GM19099 (cell line): ENCODE measurements around the gene ACKR2.

Experiments used
- POLR2A ChIP-seq: IDR thresholded peaks from 3 replicates; pipeline ENCODE4 v1.6.1; 2011; ENCODE audit warnings: low read depth; ENCODE audit not compliant: insufficient read length; ENCODE audit errors: extremely low read depth

The ACKR2 gene

DNA sequence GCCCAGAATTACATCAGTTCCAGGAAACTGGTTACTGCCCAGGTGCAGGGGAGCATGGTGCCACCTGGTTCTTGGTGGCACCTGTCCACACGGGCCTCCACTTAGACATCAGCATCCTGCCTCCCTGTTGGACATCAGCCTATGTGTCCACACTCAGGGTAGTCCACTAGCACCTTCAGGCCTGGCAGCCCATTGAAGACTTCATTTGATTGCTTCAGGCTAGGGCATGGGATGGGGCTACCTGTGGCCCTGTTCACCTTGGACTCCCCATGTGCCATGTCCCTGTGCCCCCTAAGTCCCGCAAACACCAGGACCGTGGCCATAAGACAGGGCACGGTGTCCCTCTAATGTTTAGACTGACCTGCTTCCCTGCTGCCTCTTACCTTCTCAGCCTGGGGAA, 35.6 kb downstream of the ACKR2 start:
- no peak for TF ChIP-seq POLR2A

DNA sequence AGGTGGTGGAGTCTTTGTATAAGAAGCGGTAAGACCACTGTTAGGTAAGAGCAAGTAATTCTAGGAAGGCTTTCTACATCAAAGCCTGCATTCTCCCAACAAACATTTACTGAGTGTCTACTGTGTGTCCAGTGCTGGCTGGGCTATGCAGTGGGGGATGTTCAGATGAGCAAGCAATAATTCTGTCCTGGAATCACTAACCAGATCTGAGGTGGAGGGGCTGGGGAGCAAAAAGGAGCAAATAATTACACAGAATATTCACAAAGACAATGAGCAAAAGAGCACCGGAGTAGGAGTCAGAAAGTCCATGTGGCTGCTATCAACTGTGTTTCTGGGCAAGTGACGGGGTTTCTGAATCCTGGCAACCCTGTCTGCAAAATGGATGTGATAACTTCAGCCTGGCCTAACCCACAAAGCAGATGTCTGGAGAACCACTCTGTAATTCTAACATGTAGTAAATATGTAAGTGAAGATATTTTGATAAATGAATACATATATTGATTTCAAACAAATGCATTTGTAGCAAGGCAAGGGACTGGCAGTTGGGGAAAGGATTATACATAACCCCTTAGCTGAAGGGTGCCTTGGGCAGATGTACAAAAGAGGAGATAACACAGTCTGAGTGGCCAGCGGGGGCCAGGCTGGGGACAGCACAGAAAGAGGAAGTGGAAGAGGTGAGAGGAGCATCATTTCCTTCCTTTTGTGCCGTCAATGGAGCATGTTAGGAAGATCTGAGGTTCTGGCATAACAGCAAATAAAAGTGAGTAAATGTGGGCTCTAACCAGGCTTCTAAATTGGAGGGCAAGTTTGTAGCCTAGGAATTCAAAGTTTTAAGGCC, 37.7 kb downstream of the ACKR2 start:
- TF ChIP-seq POLR2A, result no peak

DNA sequence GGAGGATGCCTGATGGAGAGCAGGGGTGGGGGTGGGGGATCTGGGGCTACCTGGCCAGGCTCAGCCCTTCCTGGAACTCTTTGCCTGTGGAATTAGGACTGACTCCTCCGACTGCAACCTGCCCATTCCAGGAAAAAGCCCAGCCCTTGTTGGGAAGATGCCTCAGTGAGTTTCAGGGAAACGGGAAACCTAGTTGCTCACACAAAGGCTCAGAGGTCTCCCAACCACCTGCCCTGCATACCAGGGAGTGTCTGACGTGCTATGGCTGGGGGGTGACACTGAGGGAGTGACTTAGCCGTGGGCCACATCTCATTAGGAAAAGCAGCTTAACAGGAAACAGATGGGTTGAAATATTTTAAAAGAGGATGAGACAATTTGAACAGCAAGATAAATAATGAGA, 38.5 kb downstream of the ACKR2 start:
- TF ChIP-seq POLR2A, result no peak

DNA sequence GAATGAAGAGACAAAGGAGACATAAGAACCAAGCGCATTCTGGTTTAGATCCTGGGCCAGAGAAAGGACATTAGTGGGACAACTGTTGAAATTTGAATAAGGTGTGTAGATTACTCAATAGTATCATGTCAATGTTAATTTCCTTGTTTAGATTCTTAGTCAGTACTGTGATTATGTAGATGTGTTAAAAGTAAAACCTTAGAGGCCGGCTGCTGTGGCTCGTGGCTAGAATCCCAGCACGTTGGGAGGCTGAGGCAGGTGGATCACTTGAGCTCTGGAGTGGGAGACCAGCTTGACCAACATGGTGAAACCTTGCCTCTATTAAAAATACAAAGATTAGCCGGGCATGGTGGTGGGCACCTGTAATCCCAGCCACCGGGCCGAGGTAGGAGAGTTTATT, 39.8 kb downstream of the ACKR2 start:
- no peak for TF ChIP-seq POLR2A

DNA sequence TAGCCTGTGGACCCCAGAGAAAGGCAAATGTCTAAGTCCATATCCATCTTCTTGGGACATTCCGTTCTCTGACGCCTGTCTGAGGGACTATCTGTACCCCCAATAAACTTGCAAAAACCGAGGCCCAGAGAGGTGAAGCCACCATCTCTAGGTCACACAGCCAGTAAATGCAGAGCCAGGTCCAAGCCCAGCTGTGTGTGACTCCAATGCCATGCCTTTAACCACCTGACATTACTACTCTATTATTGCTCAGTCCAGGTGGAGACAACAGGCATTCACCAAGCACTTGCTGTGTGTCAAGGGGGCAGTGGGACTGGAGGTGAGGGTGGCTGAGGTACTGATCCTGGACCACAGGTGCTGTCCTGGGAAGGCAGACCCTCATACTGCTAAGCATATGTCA, 41.0 kb downstream of the ACKR2 start:
- TF ChIP-seq POLR2A, result no peak

DNA sequence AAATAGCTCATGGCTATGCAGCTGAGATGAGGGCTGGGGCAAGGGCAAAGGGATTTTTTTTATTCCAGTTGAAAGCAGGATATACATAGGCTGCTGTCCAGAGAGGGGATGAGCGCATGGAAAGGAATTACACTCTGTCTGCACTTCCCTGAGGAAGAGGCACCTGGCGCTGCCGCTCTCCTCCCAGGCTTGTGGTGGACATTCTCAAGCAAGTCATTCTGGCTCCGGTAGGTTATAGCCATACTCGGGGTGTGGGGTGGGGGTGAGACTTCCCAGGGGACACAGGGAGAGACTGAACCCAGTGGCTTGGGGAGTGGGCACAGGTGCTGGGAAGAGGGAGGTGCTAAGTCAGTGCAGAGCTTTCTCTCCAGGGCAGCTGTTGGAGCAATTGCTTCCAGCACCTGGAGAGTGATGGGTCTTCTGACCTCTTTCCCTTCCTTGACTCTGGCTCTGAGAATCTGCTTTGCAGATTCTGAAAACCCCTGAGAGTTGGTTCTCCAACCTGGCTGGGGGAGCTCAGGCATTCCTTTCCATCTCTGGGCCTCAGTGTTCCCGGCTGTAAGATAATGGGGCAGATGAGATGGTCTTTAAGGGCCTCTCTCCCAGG, 42.1 kb downstream of the ACKR2 start:
- no peak for TF ChIP-seq POLR2A

DNA sequence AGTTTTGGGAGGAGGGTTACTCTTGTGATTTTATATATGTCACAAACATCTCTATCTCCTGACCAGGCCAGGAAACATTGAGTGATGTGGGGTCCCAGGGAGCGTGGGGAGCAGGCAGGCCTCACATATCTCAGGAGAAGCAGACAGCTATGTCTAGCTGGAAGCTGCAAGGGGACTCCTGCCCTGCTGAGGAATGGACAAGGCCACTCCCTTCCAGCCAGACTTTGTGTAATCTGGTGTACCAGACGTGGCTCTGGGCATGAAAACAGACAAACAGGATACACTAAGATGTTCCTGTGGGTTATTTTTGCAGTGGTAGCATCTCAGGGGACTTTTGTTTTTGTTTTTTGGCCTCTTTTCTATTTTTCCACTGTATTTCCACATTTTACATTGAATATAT, 43.2 kb downstream of the ACKR2 start:
- no peak for TF ChIP-seq POLR2A

DNA sequence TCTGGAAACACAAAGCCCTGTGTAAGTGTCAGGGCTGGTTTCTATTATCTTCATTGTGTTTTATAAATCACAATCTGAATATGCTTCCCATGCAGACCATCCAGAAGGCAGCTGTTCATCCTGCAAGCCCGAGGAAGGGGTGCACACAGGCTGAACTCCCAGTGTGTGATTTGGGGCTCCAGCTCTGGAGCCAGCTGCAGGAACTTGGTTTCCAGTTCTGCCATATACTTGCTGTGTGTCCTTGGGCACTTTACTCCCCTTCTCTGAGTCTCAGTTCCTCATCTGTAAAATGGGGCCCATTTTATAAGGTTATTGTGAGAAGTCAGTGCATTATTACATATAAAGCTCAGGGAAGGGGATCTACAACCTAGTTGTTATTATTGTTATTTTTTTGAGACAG, 43.8 kb downstream of the ACKR2 start:
- no peak for TF ChIP-seq POLR2A

DNA sequence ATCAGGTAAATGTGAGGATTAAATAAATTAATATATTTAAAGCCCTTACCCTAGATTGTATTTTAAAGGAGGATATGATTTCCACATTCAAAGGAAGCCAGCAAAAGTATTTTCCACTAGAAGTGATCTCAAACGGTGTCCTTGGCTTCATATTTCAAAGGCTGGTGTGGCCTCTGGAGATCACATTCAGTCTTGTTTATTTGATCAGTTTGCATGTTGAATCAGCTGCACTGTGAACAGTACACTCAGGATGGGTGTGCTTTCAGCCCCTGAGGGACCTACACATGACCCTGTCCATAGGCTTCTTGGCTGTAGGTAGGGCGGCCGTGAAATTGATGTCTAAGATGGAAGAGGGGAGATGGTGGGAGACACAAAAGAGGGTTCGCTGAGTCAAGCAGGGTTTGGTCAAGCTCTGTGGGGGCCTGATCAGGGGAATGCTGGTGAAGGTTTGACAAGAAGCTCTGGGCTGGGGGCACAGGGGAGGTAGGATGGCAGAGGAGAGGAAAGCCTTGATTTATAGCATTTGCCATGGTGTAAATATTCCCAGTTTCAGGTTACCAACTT, 44.6 kb downstream of the ACKR2 start:
- TF ChIP-seq POLR2A, result no peak

DNA sequence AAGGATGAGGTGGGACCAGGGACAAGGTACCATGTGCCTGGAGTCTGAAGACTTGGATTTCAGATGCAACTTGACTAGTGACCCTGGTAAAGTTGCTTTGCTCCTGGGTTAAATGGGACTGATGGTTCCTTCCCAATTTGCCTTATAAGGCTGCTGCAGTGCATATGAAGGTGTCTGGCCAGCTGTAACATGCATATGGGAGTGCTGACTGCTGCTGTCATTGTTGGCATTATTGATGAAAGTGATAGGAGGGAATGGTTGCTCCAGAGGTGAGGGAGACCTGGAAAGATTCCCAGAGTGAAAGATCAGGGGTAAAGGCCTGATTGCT, 45.9 kb downstream of the ACKR2 start:
- no peak for TF ChIP-seq POLR2A

DNA sequence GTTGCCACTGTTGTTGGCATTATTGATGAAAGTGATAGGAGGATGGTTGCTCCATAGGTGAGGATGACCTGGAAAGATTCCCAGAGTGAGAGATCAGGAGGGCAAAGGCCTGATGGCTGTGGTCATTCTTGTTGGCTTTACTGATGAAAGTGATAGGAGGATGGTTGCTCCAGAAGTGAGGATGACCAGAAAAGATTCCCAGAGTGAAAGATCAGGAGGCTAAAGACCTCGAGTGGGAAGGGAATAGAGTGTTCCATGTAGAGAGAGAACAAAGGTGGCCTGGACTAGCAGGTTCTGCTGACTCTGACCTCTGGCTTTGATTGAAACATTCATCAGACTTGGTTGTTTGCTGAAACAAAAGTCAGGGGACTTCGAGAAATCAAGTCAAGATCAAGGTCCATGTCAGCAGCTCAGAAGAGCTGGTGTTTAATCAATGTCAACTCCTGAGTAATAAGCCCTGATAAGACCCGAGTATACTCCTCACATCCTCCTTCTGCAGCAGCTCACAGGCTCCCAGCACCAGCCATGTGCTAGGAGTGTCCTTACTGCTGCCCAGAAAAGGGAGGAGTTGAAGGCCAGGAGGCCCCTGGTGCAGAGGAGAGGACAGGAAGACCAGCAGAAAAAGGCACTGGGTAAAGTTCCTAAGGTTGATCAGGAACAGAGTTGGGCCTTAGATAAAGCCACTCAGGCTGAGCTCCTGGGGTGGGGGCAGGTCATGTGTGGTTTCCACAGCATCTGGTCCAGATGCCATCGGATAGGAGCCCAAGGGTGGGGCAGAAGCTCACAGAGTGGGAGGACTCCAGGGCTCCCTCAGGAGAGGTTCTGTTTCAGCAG, 46.5 kb downstream of the ACKR2 start:
- no peak for TF ChIP-seq POLR2A

DNA sequence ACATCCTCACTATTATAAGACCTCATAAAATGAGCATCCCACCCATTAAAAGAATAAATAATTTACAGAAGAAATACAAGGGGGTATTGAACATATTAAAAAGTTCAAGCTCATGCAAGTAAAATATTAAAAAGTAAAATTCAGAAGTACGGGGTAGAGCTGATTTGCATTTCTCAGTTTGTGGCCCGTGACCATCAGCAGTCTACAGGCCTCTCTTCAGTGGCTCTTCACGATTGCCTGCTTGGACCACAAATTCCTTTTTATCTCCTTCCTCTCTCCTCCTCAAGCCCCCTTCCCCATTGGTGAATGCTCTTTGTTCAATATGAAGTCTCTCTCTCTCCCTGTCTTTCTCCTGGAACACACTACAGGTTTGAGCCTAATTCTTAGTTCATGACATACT, 47.3 kb downstream of the ACKR2 start:
- no peak for TF ChIP-seq POLR2A

DNA sequence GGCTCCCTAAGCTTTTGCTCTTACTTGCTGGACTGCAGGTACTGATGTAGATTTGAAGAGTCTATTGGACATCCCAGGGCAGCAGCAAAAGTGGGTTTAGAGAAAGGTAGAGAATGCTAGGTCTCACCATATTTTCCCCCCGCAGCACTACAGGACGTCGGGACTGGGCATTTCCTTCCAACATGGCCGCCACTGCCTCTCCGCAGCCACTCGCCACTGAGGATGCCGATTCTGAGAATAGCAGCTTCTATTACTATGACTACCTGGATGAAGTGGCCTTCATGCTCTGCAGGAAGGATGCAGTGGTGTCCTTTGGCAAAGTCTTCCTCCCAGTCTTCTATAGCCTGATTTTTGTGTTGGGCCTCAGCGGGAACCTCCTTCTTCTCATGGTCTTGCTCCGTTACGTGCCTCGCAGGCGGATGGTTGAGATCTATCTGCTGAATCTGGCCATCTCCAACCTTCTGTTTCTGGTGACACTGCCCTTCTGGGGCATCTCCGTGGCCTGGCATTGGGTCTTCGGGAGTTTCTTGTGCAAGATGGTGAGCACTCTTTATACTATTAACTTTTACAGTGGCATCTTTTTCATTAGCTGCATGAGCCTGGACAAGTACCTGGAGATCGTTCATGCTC, 55.2 kb downstream of the ACKR2 start:
- TF ChIP-seq POLR2A, result no peak

DNA sequence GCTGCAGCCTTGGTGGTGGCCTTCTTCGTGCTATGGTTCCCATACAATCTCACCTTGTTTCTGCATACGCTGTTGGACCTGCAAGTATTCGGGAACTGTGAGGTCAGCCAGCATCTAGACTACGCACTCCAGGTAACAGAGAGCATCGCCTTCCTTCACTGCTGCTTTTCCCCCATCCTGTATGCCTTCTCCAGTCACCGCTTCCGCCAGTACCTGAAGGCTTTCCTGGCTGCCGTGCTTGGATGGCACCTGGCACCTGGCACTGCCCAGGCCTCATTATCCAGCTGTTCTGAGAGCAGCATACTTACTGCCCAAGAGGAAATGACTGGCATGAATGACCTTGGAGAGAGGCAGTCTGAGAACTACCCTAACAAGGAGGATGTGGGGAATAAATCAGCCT, 56.0 kb downstream of the ACKR2 start:
- no peak for TF ChIP-seq POLR2A

DNA sequence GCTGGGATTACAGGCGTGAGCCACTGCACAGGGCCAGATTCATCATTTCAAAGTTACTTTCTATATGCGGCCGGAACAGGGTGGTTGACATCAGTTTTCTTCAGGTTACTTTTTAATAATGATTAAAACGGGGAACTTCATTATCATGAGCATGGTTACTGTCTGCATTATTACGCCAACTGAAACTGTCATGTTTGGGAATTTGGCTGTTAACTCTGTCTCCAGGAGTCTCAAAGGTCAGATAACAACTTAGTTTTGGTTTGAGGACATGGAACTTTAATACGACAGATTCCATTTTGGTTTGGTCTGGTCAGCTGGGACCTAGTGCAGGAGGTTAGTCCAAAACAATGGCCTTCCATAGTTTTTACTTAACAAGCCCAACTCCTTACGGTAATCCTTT, 57.9 kb downstream of the ACKR2 start:
- no peak for TF ChIP-seq POLR2A
